Peyer's patch (tissue), 4 donors: Measurements from ENCODE around the gene UPK2. TPM values are rescaled to one million over a fixed set of nuclear protein-coding genes. Genes with fewer than 3 reads are reported as not detected.

Experiments used
- DNase-seq, 3 donors: peaks; one replicate each; pipeline ENCODE4 v3.0.0-alpha.2; 2017 to 2019
- H3K27ac ChIP-seq, 4 donors: fragments of 200-600 bp; sonication (generic); one replicate each; pipeline ENCODE4 v1.5.1; 2016 to 2019
- H3K27me3 ChIP-seq, 2 donors: fragments of 200-600 bp; sonication (generic); one replicate each; pipeline ENCODE4 v1.5.1; 2019
- H3K36me3 ChIP-seq, 3 donors: fragments of 200-600 bp; sonication (generic); one replicate each; pipeline ENCODE4 v1.5.1; 2016 to 2019
- H3K4me1 ChIP-seq, 4 donors: fragments of 200-600 bp; sonication (generic); one replicate each; pipeline ENCODE4 v1.5.1; 2016 to 2019
- H3K4me3 ChIP-seq, 4 donors: fragments of 200-600 bp; sonication (generic); 1 replicate in 3 of 4; 2 replicates in 1 of 4; pipeline ENCODE4 v1.5.1; 2016 to 2019; ENCODE audit warnings: mild to moderate bottlenecking in 1 of 4
- H3K9me3 ChIP-seq, 4 donors: fragments of 200-600 bp; sonication (generic); one replicate each; pipeline ENCODE4 v1.5.1; 2016 to 2019; ENCODE audit warnings: mild to moderate bottlenecking in 1 of 4
- CTCF ChIP-seq, 6 experiments: fragments of 450-650 bp in 4 of 6; fragments of 200-600 bp in 2 of 6; sonication (generic) in 1 of 6; IDR thresholded peaks; one replicate each; pipeline ENCODE4 v1.5.1; 2017 to 2019; ENCODE audit warnings: antibody characterized with exemption in 6 of 6, mild to moderate bottlenecking in 3 of 6, moderate library complexity in 1 of 6
- POLR2A ChIP-seq, 2 donors: fragments of 450-650 bp; IDR thresholded peaks; one replicate each; pipeline ENCODE4 v1.5.1; 2017; ENCODE audit warnings: antibody characterized with exemption in 2 of 2, mild to moderate bottlenecking in 2 of 2, moderate library complexity in 2 of 2
- total RNA-seq, 4 donors: library from RNA; depleted of rRNA; stranded (reverse); fragments of >200 nt; gene quantifications; one replicate each; pipeline ENCODE4 v1.1.0, GENCODE V29; 2016

UPK2 gene
- total RNA-seq, 4 donors from 2014 or later, result not detected

- peaks cover 0 to under 1% (median 0%) of the 10 kb centered on the region in 3 donors for H3K36me3 ChIP-seq
- peak overlapping the region; percentile 89 to 99 (median 96) for H3K27ac ChIP-seq
- TF ChIP-seq POLR2A (IDR thresholded peaks at IDR 0.05) (no peak), CTCF (IDR thresholded peaks at IDR 0.05) (no peak)
- peak; percentile 53 to 75 (median 75) for DNase-seq
- H3K27me3 ChIP-seq, result no peaks in the 10 kb centered on the region
- peak overlapping the region in 1 of 4 donors; percentile 18 for H3K4me3 ChIP-seq
- peaks cover 26 to 99% (median 71%) of the 10 kb centered on the region in 4 donors for H3K4me1 ChIP-seq
- no peaks in the 10 kb centered on the region for H3K9me3 ChIP-seq
Measured at GRCh38 chr11:118913411-118914125, 42.5 kb upstream of the UPK2 start.

GRCh38 chr11:118914178-118914918 lies 41.8 kb upstream of the UPK2 start:
- no peaks in the 10 kb centered on the region for H3K9me3 ChIP-seq
- peak; percentile 58 to 93 (median 90) for DNase-seq
- TF ChIP-seq POLR2A (IDR thresholded peaks at IDR 0.05) (no peak), CTCF (IDR thresholded peaks at IDR 0.05) (no peak)
- peaks cover 27 to 100% (median 74%) of the 10 kb centered on the region in 4 donors for H3K4me1 ChIP-seq
- H3K27ac ChIP-seq, result peak overlapping the region; percentile 89 to 99 (median 96)
- no peaks in the 10 kb centered on the region for H3K27me3 ChIP-seq
- H3K36me3 ChIP-seq, result no peaks in the 10 kb centered on the region
- H3K4me3 ChIP-seq, result peak overlapping the region in 1 of 4 donors; percentile 18

GRCh38 chr11:118914987-118915386 lies 41.1 kb upstream of the UPK2 start:
- peaks cover 27 to 100% (median 77%) of the 10 kb centered on the region in 4 donors for H3K4me1 ChIP-seq
- H3K27me3 ChIP-seq, result no peaks in the 10 kb centered on the region
- H3K9me3 ChIP-seq, result no peaks in the 10 kb centered on the region
- peak overlapping the region; percentile 89 to 99 (median 96) for H3K27ac ChIP-seq
- H3K4me3 ChIP-seq, result peak overlapping the region in 1 of 4 donors; percentile 18
- TF ChIP-seq CTCF (IDR thresholded peaks at IDR 0.05) (no peak), POLR2A (IDR thresholded peaks at IDR 0.05) (no peak)
- H3K36me3 ChIP-seq, result no peaks in the 10 kb centered on the region
- peak in 1 of 3 donors; percentile 41 for DNase-seq

- no peak overlapping the region for H3K4me3 ChIP-seq
Measured at GRCh38 chr11:118915396-118915795, 40.7 kb upstream of the UPK2 start.

More at GRCh38 chr11:118915396-118915795, 40.7 kb upstream of the UPK2 start:
- Histone ChIP-seq H3K9me3 (no peaks in the 10 kb centered on the region), H3K36me3 (no peaks in the 10 kb centered on the region), H3K27me3 (no peaks in the 10 kb centered on the region), H3K27ac (peak overlapping the region; percentile 89 to 99 (median 96)), H3K4me1 (peaks cover 27 to 100% (median 77%) of the 10 kb centered on the region in 4 donors)
- TF ChIP-seq POLR2A (IDR thresholded peaks at IDR 0.05) (no peak), CTCF (IDR thresholded peaks at IDR 0.05) (no peak)
- no peak for DNase-seq
